DMS153 (cell line): ENCODE data around the gene GABRQ.

Experiments used
- DNase-seq: peaks from one replicate; lab custom pipeline; 2025; lab: John Stamatoyannopoulos, UW

The GABRQ gene

DNA sequence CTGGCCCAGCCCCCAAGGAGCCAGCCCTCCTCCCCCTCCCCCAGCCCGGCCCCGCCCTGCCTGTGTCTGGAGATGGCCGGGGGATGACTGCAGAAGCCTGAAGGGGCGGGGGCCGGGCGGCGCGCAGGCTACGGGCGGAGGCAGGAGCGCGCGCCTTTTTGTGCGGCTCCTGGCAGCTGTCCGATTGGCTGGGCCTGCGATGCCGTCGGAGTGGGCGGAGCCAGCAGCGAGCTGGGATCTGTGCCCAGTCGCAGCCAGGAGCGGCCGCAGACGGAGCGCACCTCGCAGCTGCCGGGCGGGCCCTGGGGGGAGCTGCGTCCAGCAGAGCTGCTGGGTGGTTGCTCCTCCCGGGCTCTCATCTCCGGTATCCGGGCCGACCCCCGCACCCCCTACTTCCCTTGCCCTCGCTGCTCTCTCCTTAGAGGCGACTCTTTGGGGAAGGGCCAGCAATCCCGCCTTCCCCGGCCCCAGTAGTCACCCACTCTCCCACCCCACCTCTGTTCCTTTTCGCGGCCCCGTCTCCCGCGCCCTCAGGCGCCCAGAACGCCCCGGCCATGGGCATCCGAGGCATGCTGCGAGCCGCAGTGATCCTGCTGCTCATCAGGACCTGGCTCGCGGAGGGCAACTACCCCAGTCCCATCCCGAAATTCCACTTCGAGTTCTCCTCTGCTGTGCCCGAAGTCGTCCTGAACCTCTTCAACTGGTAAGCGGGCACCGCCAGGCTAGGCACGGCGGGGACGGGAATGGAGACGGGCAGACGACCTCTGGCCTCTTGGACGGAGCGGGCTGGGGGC, at the start of gene GABRQ:
Gene GABRQ (plus strand): TSS at position 247 of the 794 bp plus-strand sequence. CDS start 308 bp downstream, at position 555.
- DNase-seq: peak; percentile 80

DNA sequence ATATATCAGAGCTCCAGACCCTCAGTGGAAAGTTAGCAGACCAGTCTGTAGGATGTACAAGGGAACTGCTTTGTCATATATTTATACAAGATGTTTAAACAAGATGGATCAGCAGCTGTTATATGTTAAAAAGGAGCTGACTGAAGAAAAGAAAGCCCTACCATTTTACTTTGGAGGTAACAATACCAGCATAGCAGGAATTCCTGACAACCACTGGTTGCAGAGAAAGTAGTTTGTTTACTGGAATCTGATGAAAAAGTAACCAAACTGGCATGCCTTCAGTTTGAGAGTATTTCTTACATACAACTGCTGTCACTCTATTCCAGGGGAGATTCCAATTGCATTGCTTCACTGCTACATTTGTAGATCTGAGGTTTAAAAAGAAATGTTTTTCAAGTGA, 49.5 kb upstream of the GABRQ start:
- DNase-seq: no peak

DNA sequence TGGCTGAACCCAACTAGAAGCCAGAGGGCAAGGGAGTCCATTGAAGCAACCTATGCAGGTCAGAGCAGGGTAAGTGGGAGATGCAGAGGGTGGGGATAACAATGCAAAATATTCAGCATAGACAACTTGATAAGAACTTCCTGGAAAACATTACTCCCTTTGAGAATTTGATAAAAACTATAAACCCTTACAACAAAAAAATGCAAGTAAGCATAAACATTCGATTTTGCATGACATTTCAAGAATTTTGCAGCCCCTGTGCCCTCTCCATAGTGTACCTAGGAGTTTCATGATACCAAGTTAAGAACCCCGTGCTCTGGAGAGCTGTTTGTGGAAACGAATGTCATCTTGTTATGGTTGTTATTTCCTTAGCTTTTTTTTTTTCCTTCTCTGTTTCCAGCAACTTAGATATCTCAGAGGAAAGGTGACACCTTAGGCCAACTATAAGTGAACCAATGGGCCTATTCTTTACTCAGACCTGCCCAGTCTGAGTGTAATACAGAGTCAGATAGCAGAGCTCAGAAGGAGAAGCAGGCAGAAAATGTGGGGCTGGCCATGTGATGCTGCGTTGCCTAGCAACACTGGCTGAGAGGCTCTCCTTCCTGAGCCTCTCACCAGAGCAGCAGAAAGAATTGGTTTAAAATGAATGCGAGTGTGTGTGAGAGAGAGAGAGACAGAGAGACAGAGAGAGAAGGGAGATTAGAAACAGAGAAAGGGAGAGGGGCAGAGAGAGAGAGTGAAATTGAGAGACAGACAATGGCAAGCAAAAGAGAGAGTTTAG, 36.7 kb upstream of the GABRQ start:
- DNase-seq: peak; percentile 58

DNA sequence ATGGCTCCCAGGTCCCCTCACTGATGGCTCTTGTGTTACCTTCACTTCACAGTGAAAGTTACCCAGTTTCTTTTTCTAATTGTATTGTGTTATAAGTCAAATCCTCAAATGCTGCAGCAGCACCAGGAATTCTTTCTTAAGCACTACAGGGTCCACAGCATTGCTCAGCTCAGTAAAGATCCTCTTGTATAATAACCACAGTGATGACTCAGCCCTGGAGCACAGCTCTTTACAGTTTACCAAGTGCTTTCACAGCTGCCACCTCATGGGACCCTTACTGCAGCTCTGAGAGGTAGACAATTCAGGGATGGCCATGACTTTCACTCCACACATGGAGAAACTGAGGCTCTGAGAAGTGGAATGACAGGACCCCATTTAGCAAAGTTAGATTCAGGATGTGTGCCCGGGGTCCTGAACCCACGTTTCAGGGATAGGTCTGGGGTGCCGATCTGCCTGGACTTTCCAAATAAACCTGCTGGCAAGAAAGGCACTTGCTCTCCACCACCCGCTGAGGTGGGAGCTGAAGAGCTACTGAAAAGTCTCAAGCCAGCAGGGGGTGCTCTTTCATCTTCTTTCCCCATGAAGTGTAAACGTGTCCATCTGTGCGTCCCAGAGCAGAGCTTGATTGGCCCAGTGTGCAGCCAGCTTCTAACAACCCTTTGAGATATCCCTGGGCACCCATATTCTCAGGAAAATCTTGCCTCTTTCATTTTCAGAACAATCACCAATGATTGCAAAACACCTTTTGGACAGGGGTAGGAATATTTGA, 35.7 kb upstream of the GABRQ start:
- no peak for DNase-seq

DNA sequence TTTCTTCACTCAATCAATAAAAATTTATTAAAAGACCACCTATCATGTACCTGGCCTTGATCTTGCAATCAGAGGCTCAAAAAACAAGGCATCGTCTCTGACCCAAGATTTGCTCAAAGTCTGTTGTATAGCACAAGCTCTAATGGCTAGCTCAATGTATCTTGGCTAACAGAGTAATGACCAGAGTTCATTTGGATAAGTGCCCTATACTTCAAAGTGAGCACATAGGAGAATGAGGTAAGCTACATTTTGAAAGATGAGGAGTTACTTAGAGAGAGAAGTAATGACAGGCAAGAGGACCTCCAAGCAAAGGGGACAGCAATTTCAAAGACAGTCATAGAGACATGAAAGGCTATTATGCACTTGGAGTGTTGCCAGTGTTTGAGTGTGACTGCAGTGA, 22.9 kb upstream of the GABRQ start:
- DNase-seq: no peak

DNA sequence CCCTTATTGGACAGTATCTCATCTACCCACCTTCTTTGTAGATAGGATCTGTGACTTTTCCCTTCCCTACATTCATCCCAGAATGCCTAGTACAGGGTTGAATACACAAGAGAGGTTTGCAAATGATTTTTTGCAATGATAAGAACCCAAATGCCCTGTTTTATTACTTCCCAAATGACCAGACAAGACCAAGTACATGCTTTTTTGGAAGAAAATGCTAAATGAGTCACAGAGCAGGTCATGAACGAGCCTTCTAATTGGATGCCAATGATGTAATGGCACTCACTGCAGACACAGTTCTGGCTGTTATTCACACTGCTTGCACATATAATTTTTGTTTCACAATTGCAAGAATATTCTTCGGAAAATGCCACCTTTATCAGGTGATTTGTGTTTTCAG, 17.8 kb upstream of the GABRQ start:
- no peak for DNase-seq

DNA sequence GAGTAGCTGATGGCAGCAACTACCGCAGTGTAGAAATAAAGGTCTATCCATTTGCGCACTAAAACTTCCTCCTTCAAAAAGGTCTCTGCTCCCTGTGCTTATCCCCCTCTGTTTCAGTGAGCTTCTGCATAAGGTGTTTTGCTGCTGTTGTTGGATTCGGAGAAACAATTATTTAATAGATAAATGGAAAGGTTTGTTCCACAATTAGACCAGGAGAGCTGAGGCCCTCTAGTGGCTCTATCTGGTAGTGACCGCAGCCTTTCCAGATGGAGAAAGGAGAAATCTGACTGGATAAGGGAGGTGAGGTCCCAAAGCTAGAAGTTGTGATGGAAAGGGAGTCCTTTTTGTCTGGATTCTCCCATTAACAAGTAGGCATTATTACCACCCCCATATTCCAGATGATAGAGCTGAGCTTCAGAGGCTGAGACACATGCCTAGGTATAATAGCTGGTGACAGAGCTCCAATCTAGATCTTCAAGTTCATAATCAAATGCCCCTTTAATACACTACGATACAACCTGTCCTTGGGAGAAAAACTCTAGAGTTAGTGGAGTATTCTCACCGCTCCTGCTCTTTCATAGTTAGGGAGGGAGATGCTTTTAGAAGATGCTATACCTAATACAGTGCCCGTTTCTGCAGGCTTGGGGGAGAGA, 5.1 kb upstream of the GABRQ start:
- DNase-seq: no peak

DNA sequence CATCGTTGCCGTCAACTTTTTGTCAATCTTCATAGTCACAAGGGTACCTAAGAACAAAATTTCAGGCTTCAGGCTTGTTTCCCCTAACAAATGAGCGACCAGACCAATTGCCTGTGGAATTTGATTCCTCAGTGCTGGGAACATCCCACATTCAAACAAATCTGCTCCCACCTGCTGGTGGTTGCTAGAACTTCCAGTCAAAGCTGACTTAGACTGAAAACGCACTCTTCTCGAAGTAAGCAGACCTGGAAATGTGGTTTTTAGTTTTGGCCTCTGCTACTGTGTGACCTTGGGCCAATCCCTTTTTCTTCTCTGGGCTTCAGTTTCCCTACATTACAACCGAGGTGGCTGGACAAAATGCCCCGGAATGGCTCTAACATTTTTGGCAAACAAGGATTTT, 1.8 kb upstream of the GABRQ start:
- DNase-seq: peak; percentile 51

DNA sequence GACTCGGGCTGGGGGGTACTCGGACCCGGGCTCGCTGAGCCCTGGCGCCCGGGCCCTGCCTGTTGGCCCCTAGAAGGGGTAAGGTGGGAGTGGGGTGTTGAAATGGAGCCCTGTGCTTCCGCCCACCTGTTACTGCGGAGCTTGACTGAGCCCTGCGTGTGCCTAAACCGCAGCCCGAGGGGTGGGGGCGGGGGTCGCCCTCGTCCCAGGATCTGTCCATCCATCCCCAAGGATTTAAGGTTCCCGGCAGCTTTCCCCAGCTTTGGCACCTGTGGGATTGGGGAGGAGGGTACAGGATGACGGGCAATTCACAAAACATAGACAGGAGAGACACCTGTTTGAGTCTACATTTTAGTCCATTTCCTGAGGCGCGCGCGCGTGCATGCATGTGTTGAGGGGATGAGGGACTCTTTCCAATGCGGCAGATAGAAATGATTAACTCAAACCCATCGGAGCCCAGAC, 779 bp downstream of the GABRQ start:
- DNase-seq: no peak

DNA sequence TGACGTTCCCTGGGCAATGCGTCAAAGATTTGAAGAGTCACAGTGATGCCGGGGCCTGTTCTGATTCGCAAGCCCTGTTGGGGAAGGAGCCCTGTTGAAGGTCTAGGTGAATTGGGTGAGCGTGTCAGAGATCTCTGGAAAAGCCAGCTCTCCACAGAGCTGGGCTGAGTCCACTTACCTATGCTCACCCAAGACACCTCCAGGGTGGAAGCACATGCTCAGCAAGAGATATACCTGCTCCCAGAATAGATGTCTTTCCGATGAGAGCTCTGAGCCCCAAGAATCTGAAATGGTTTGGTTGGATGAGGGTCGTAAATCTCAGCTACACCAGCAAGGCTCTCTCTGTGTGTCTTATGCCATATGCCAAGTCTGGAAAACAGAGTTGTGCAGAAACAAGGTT, 1.7 kb downstream of the GABRQ start:
- DNase-seq: no peak

DNA sequence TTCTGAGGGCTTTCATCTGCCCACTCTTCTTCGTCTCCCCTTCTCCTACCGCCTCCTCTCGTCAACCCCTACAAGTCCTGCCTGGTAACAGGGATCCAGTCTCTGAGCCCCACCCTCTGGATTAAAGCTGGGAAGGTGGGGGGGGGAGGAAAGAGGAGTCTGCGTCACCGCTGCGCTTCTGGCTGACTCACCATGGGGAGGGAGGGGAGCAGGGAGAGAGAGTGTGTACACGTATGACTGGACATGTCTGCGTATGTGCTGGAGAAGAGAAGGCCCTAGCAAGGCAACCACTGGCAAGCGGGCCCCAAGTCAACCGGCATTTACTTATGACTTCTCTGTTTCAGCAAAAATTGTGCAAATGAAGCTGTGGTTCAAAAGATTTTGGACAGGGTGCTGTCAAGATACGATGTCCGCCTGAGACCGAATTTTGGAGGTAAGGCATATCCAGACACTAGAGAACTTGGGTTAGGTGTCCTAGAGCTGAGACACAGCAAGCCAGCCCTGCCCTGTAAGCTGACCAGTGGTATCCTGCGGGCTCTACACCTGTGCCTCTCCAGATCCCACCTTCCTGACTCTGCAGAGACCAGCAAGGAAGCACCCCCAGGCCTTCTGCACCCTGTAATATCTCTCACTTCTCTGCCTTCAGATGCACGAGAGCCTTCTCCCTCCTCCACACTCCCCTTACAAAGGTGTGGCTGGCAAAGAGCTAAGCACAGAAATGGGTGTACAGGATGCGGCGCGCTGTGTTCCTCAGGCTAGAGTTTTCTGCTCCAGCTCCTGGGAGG, 2.5 kb downstream of the GABRQ start:
- no peak for DNase-seq

DNA sequence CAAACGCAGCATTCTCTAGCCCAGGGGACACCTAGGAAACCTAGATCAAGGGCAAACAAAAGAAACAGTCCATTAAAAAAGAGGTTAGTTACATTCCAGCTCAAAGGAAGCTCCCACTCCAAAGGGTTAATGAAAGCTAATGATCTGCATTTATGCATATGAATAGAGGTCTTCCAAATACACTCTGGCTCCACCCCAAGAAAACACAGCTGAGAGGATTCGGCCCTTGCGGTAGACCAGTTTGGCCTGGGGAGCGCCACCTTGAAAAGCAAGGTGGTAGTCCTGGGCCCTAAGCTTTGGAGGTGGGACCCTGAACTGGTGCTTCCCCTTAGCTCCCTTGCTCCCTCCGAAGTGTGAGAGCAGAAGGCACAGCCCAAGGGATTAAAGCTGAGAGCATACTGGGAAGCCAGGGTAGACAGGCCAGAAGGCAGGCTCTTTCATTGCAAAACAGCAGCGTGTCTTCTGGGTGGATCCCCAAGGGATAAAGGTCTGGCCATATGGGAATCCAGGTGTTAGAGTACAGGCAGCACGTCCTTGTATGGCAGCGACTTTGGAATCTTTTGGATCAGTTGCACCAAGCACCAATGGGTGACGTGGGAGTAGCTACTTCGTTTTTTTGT, 3.7 kb downstream of the GABRQ start:
- no peak for DNase-seq

DNA sequence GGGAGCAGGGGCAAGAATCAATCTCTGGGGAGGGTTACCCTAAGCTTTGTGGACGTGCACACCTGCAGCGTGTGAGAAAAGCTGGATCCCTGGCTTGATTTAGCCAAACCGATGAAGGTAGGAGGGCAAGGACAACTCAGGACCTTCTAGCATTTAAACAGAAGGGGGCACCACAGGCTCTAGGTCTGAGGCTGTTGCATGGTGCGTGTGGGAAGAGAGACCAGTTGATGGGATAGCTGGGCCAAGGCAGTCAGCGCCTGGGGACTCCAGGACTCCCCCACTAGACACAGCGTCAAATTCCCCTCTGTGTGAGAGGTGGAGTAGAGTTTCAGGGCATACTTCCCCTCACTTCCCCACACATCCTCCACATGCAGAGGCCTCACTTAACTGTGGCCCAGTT, 4.3 kb downstream of the GABRQ start:
- DNase-seq: no peak

DNA sequence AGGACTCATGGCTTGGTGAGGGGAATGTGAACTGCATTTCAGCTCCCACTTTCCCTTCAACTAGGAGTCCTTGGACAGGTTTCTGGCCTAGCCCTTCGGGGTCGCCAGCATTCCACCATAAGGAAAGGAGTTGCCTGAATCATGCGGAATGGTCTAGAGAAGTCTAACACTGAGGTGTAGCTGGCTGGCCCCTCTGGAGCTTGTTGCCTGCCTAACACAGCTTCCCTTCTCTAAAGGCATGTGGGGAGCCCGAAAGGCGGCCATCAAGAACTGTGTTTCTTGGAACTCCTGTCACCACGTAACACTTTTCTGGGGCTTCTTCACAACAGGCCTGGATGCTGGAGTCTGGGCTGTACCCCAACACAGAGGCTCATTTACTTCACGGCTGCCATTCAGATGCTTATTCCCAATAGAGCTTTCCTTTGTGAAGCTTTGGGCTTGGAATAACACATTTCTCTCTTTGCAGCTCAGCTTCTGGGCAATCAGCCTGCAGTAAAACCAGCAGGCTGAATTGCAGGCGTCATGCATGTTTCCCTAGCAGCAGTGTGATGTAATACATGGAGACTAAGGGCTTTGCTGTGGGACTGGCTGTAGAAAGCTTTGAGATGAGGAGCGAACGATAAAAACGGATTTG, 5.4 kb downstream of the GABRQ start:
- DNase-seq: no peak

DNA sequence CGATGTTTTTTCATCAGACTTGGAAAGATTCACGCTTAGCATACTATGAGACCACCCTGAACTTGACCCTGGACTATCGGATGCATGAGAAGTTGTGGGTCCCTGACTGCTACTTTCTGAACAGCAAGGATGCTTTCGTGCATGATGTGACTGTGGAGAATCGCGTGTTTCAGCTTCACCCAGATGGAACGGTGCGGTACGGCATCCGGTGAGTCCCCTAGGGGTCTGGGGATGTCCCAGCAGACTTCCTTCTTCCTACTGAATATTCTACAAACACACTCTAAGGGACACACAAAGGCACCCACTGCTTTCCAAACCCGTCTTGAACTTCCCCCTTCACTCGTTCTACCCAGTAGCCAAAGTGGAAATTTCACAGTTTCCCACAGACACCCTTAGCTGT, 9.3 kb downstream of the GABRQ start:
- DNase-seq: no peak

DNA sequence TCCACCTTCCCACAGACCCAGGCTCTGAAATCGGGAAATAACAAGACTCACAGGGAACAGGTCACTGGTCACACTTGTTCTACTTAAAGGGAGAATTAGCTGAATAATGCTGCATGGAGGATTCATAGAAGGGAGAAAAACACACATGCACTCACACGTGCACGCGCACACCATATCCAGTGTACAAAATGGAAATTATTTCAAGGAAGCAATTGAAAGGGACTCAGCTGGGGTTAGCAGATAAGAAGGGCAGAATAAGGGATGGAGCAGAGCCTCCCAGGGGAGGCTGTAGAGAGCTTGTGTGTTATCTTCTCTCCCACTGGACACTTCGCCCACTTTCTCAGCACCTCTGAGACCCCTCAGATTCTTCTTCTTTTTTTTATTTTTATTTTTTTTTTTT, 10.3 kb downstream of the GABRQ start:
- no peak for DNase-seq

DNA sequence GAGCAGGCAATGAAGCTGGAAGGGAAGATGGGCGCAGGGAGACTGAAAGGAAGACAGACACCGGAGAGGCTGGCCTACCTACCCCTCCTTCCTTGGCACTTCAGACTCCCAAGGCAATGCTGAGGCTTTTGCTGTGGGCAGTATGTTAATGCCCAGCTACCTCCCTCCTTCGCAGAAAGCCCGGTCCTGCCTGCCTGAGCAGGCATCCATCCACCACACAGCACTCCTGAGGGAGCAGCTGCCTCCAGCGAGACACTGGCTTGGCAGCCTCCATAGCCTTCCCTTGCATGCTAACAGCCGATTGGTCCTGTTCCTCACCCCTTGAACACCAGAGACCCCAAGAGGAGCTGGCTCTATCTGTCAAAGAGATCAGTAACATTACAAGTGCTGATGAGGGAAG, 14.4 kb downstream of the GABRQ start:
- DNase-seq: no peak

DNA sequence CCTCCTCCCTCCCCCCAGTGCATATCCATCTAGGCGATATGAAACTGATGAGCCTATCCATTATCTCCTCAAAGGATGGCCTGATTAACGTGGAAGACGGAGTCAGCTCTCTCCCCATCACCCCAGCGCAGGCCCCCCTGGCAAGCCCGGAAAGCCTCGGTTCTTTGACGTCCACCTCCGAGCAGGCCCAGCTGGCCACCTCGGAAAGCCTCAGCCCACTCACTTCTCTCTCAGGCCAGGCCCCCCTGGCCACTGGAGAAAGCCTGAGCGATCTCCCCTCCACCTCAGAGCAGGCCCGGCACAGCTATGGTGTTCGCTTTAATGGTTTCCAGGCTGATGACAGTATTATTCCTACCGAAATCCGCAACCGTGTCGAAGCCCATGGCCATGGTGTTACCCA, 14.8 kb downstream of the GABRQ start:
- no peak for DNase-seq

DNA sequence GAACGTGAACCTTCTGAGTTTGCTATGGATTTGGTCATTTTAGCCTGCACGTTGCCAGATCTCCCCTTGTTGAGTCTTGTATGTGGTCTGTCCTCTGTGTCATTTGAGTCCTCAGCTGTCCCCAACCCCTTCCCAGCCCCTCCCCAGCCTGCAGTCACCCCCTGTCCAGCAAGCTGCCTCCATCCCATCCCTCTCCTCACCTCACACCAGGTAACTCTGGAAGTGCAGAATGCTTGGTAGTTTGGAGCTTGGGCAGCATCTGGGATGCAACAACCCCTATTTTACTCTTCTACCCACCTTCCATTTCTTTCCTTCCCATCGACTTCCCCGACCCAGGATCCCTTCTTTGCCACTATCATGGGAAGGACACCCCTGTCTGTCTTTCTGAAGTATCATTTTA, 18.4 kb downstream of the GABRQ start:
- no peak for DNase-seq

DNA sequence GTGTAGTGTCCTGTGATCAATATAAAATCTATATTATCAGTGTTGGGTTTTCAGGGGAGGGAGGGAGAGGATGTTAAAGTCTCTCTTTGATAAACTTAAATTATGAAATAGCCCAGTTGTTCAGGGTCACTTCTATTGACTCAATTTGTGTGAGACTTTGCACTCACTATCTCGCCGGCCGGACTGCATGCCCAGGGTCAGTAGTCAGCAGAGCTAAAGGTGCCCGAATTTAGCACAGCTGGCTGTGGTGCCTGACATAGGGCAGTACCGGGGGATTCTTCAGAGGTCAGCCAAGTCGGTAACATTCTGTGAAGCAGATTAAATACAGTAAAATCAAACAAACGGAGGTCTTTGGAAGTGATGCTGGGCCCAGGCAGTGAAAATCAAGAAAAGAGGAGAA, 19.2 kb downstream of the GABRQ start:
- DNase-seq: no peak
